Left lung (tissue), 10 donors: ENCODE measurements around the gene DACH1. TPM values are rescaled to one million over a fixed set of nuclear protein-coding genes. Genes with fewer than 3 reads are reported as not detected.

Source experiments
- ATAC-seq: fragments of 200-7000 bp; cut with Tn5 transposase; one replicate; pipeline ENCODE4 v1.9.1; 2020; ENCODE audit warnings: moderate library complexity
- DNase-seq, 4 donors: peaks; one replicate each; pipeline ENCODE4 v3.0.0-alpha.2; 2013 to 2020
- H3K27ac ChIP-seq, 2 donors: fragments of 200-600 bp; sonication (generic) in 1 of 2; one replicate each; pipeline versions ENCODE4 v1.5.0 to v1.8.0; 2020 to 2021
- H3K27me3 ChIP-seq, 2 donors: fragments of 200-600 bp; sonication (generic) in 1 of 2; one replicate each; pipeline versions ENCODE4 v1.5.0 to v1.8.0; 2020 to 2021
- H3K36me3 ChIP-seq, 2 donors: fragments of 200-600 bp; sonication (generic) in 1 of 2; one replicate each; pipeline versions ENCODE4 v1.5.0 to v1.8.0; 2020 to 2021
- H3K4me1 ChIP-seq, 2 donors: fragments of 200-600 bp; one replicate each; pipeline ENCODE4 v1.8.0; 2021
- H3K4me3 ChIP-seq, 2 donors: fragments of 200-600 bp; sonication (generic) in 1 of 2; one replicate each; pipeline versions ENCODE4 v1.5.0 to v1.8.0; 2020 to 2021; ENCODE audit warnings: mild to moderate bottlenecking in 1 of 2
- H3K9me3 ChIP-seq, 2 donors: fragments of 200-600 bp; sonication (generic) in 1 of 2; one replicate each; pipeline versions ENCODE4 v1.5.0 to v1.8.0; 2020 to 2021
- intact Hi-C, 2 donors: fragments of 100-400 bp; cut with DNase I; formaldehyde crosslinking; loops; one replicate each; pipeline versions ENCODE4 v1.11.2 to v1.14.2; 2022
- polyA plus RNA-seq, 6 donors: library from polyadenylated mRNA; unstranded; fragments of 120-200 nt; gene quantifications; one replicate each; pipeline ENCODE4 v1.2.1, GENCODE V29; 2013; ENCODE audit not compliant: insufficient read length in 6 of 6
- total RNA-seq, 2 donors: library from RNA; stranded (reverse); fragmentation: NEBNext Ultra II Directional; extraction: Animal tissue kit (Norgen Biotek cat#: 25700); gene quantifications; one replicate each; pipeline ENCODE4 v1.2.1, GENCODE V29; 2021
- TF ChIP-seq, protein P1 (sequence below), 2 donors: fragments of 200-600 bp; sonication (generic) in 1 of 2; IDR thresholded peaks; one replicate each; pipeline versions ENCODE4 v1.5.0 to v1.8.0; 2021; ENCODE audit warnings: antibody characterized with exemption in 2 of 2
- donor health status: DM: no; HTN: yes; CAD: no.
- donor health status: DM: no; HTN: no; CAD: no.

The DACH1 gene
- total and polyA plus RNA-seq, 8 donors = 4.6 to 47.5 (median 43.9) TPM

DNA sequence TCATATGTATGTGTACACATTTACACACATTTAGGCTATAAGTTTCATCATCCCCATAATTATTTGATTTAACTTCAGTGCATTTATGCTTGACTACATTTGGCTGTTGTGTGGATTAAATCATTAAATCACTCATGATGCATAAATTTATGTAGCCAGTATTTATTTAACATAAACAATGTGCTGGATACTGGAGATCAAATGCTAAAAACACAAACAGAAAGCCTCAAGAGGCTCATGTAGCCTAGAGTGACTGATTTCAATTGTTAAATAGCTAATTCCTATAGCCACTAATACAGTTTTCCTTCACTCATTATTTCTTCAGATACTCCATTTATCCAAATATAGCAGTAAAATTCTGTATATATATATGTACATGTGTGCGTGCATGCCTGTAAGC lies 376.0 kb downstream of the DACH1 start:
- H3K27ac ChIP-seq = no peak overlapping the region
- TF ChIP-seq, protein P1, sequence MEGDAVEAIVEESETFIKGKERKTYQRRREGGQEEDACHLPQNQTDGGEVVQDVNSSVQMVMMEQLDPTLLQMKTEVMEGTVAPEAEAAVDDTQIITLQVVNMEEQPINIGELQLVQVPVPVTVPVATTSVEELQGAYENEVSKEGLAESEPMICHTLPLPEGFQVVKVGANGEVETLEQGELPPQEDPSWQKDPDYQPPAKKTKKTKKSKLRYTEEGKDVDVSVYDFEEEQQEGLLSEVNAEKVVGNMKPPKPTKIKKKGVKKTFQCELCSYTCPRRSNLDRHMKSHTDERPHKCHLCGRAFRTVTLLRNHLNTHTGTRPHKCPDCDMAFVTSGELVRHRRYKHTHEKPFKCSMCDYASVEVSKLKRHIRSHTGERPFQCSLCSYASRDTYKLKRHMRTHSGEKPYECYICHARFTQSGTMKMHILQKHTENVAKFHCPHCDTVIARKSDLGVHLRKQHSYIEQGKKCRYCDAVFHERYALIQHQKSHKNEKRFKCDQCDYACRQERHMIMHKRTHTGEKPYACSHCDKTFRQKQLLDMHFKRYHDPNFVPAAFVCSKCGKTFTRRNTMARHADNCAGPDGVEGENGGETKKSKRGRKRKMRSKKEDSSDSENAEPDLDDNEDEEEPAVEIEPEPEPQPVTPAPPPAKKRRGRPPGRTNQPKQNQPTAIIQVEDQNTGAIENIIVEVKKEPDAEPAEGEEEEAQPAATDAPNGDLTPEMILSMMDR (IDR thresholded peaks at IDR 0.05) = no peak
- H3K4me1 ChIP-seq = no peaks in the 10 kb centered on the region
- H3K36me3 ChIP-seq = peaks cover 0 to 8% of the 10 kb centered on the region in 2 donors
- no peaks in the 10 kb centered on the region for H3K9me3 ChIP-seq
- H3K4me3 ChIP-seq = no peak overlapping the region
- H3K27me3 ChIP-seq = no peaks in the 10 kb centered on the region
- DNase-seq = no peak
- intact Hi-C loops = no loop called here
- no peak for ATAC-seq

DNA sequence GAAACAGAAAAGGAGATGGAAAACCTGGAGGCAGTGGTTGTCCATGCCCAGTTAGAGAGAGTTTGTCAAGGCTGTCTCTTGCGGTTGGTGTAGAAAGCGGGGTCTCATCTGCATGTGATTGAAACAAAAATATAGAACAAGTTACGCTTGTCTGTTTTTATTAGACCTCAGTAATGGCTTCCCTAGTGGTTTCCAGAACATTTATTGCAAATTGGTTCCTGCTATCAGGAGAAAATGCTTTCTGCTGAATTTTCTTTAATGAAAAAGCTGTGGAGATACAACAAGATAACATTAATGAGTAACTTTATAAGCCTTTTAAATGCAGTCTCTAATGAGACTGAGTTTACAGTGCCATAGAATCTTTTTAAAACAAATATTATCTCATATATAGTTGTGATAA lies 378.0 kb downstream of the DACH1 start:
- ATAC-seq (no peak), DNase-seq (no peak)
- TF ChIP-seq, protein P1 (IDR thresholded peaks at IDR 0.05) = no peak
- Histone ChIP-seq H3K4me1 (no peaks in the 10 kb centered on the region), H3K4me3 (no peak overlapping the region), H3K9me3 (no peaks in the 10 kb centered on the region), H3K27ac (no peak overlapping the region), H3K27me3 (no peaks in the 10 kb centered on the region), H3K36me3 (peaks cover 0 to 8% of the 10 kb centered on the region in 2 donors)
- intact Hi-C loops = no loop called here

DNA sequence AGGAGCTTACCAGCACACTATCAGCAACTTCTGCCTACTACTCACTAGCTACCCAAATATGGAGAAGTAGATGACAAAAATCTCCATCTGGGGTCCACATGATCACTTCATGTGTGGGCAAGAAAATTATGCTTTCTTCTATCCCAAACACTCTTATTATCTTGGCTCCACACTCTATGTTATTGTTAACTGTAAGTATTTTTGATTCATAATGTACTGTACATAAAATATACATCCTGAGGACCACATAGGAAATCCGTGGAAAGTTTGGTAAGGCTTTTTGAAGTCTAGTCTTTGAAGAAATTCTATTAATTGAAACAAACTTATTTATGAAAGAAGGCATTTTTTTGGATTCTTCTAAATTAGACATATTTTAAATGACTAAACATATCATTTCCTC lies 378.8 kb downstream of the DACH1 start:
- ATAC-seq (no peak), DNase-seq (peak in 2 of 4 donors; percentile 35 to 39)
- Histone ChIP-seq H3K36me3 (peaks cover 0 to 8% of the 10 kb centered on the region in 2 donors), H3K4me3 (no peak overlapping the region), H3K27me3 (no peaks in the 10 kb centered on the region), H3K4me1 (no peaks in the 10 kb centered on the region), H3K9me3 (no peaks in the 10 kb centered on the region), H3K27ac (no peak overlapping the region)
- intact Hi-C loops = no loop called here
- TF ChIP-seq, protein P1 (IDR thresholded peaks at IDR 0.05) = no peak

DNA sequence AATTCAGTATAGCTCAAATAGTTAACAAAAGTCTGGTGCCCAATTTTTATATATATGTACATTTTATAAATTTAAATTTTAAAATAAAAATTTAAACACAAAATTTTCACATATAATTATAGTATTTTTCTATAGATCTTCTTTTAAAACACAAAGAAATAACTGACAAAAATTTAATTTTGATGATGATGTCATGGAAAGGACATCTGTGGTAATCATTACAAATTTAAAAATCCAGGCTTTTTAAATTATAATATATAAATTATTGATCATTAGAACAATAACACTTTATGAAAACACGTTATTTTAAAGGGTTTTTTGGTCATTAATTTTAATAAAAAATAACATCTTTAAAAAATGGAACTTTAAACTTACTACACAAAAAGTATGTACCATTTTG lies 381.1 kb downstream of the DACH1 start:
- DNase-seq (no peak), ATAC-seq (no peak)
- H3K4me1 ChIP-seq = no peaks in the 10 kb centered on the region
- H3K4me3 ChIP-seq = no peak overlapping the region
- H3K9me3 ChIP-seq = no peaks in the 10 kb centered on the region
- no peak overlapping the region for H3K27ac ChIP-seq
- intact Hi-C loops = no loop called here
- TF ChIP-seq, protein P1 (IDR thresholded peaks at IDR 0.05) = no peak
- H3K27me3 ChIP-seq = no peaks in the 10 kb centered on the region
- peaks cover 0 to 8% of the 10 kb centered on the region in 2 donors for H3K36me3 ChIP-seq

DNA sequence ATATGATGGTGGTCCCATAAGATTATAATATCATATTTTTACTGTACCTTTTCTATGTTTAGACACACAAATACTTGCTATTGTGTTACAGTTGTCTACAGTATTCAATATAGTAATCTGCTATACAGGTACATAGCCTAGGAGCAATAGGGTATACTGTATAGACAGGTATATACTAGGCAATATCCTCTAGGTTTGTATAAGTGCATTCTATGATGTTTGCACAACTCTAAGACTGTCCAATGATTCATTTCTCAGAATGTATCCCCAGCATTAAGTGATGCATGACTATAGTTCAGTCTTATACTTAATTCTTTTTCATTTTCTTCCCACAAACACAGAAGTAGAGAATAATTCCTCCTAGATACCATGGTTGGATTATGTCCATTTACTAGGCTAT lies 383.3 kb downstream of the DACH1 start:
- TF ChIP-seq, protein P1 (IDR thresholded peaks at IDR 0.05) = no peak
- H3K36me3 ChIP-seq = peaks cover 0 to 8% of the 10 kb centered on the region in 2 donors
- H3K9me3 ChIP-seq = no peaks in the 10 kb centered on the region
- intact Hi-C loops = no loop called here
- H3K4me3 ChIP-seq = no peak overlapping the region
- ATAC-seq = no peak
- DNase-seq = no peak
- no peaks in the 10 kb centered on the region for H3K27me3 ChIP-seq
- H3K4me1 ChIP-seq = no peaks in the 10 kb centered on the region
- no peak overlapping the region for H3K27ac ChIP-seq
